ENCODE data around the gene SLC35D1.

- TF ChIP-seq, protein P1, sequence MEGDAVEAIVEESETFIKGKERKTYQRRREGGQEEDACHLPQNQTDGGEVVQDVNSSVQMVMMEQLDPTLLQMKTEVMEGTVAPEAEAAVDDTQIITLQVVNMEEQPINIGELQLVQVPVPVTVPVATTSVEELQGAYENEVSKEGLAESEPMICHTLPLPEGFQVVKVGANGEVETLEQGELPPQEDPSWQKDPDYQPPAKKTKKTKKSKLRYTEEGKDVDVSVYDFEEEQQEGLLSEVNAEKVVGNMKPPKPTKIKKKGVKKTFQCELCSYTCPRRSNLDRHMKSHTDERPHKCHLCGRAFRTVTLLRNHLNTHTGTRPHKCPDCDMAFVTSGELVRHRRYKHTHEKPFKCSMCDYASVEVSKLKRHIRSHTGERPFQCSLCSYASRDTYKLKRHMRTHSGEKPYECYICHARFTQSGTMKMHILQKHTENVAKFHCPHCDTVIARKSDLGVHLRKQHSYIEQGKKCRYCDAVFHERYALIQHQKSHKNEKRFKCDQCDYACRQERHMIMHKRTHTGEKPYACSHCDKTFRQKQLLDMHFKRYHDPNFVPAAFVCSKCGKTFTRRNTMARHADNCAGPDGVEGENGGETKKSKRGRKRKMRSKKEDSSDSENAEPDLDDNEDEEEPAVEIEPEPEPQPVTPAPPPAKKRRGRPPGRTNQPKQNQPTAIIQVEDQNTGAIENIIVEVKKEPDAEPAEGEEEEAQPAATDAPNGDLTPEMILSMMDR (IDR thresholded peaks at IDR 0.05 in 4 of 5, conservative IDR thresholded peaks at IDR 0.05 in 1 of 5) = no peak
- TF ChIP-seq POLR2A (IDR thresholded peaks at IDR 0.05) = no peak
Observed at GRCh38 chr1:67019121-67019520, 34.8 kb downstream of the SLC35D1 start.

Measured in gastrocnemius medialis (tissue), 4 donors.